ENCODE data around the gene ATP5MC2. TPM values are rescaled to one million over a fixed set of nuclear protein-coding genes. Genes with fewer than 3 reads are reported as not detected.
A peak's percentile ranks its signal among the peaks of the same experiment; 100 is the strongest.

ATP5MC2 gene
- total RNA-seq, 2 donors from 2014 or later = 278 to 324 TPM

DNA sequence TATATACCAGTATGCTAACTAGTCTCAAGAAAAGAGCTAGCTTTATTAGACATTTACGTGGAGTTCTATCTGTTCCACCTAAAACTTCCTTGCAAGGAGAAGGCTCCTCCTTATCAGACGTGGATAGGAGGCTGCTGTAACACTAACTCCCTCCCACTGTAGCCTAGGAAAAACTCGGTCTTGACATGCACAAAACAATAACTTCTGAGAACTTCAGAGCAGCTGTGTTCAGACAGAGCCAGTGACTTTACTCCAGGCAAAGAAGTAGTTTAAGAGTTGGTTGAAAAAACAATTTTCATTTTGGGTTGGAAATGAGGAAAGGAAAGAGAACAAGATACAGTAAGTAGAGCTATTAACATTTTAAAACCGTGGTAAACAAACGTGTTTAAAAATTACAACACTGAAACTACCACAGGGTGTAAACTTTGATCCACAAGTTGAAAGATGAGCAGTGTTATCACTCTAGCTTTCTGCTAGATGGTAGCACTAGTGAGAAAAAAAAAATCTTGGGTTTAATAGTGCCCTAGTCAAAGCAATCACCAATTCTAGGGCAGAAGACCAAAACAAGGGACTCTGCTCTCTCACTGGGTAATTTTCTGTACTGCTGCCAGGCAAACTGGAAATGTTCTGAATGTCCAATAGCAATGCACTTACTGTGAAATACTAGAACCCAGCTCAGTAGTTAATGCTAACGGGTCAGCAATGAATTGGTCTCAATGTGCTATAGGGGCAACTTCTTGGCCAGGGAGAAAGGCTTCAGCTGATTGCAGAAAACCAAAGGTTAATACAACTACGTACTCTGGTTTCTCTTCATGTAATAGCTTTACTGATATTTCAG is 52.1 kb downstream of the ATP5MC2 start:
- ATAC-seq (replicated peaks) = no peak
- no peaks in the 10 kb centered on the region for H3K27me3 Mint-ChIP-seq
- peaks cover 31% of the 10 kb centered on the region for H3K36me3 Mint-ChIP-seq (ENCODE audit: low read depth)
- H3K4me1 Mint-ChIP-seq = peaks cover 29% of the 10 kb centered on the region
- H3K9me3 Mint-ChIP-seq = no peaks in the 10 kb centered on the region
- peak overlapping the region; percentile 77 for H3K27ac Mint-ChIP-seq
- peak overlapping the region; percentile 97 for H3K4me3 Mint-ChIP-seq

DNA sequence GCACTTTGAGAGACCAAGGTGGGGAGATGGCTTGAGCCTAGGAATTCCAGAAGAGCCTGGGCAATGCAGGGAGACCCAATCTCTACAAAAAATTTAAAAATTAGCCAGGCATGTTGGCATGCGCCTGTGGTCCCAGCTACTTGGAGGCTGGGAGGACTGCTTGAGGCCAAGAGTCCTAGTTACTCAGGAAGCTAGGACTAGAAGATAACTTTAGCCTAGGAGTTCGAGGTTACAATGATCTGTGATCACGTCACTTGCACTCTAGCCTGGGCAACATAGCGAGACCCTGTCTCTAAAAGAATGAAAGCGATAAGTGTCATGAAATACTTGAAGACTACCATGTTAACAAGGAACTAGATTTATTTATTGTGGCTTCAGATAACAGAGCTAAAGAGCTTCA is 53.2 kb downstream of the ATP5MC2 start:
- peaks cover 40% of the 10 kb centered on the region for H3K36me3 Mint-ChIP-seq (ENCODE audit: low read depth)
- H3K27ac Mint-ChIP-seq = no peak overlapping the region
- no peaks in the 10 kb centered on the region for H3K9me3 Mint-ChIP-seq
- H3K4me1 Mint-ChIP-seq = peaks cover 37% of the 10 kb centered on the region
- no peak overlapping the region for H3K4me3 Mint-ChIP-seq
- no peak for ATAC-seq (replicated peaks)
- no peaks in the 10 kb centered on the region for H3K27me3 Mint-ChIP-seq

DNA sequence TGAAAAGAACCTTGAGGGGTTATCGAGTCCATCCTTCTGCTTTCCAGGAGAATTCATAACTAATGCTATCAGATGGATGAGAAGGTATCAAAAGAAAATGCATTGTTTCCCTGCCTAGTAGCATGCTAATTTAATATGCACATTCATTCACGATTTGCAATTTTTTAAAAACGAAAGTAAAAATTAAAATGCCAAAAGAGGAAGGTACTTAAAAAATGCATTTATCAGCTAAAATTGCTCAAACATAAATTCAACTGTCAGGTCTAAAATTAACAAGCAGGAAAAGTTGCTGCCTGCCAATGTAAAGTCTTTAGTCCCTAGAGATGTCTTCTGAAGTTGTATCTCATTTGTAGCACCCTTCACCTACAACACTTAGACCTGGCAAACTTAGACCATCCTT is 57.6 kb downstream of the ATP5MC2 start:
- Mint-ChIP-seq H3K4me3 (peak overlapping the region; percentile 81), H3K27ac (peak overlapping the region; percentile 85), H3K36me3 (ENCODE audit: low read depth) (peaks cover 46% of the 10 kb centered on the region), H3K4me1 (peaks cover 11% of the 10 kb centered on the region), H3K27me3 (no peaks in the 10 kb centered on the region), H3K9me3 (no peaks in the 10 kb centered on the region)
- ATAC-seq (replicated peaks) = no peak

DNA sequence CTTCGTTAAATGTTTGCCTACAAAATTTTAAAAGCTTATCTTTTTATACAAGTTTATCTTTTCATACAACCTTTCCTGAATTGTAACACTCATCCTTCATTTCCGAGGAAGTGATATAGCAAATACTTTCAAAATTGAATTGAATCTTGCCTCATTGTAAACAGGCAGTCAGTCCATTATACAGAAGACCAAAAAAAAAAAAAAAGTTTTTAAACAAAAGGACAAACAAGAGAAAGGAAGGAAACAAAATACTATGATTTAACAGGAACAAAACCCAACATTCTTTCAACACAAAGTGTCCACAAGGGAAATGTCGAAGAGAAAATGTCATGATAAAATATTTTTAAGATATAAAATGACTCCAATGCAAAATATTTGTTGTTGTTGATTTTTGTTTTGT is 58.2 kb downstream of the ATP5MC2 start:
- H3K27ac Mint-ChIP-seq = peak overlapping the region; percentile 85
- no peaks in the 10 kb centered on the region for H3K9me3 Mint-ChIP-seq
- H3K27me3 Mint-ChIP-seq = no peaks in the 10 kb centered on the region
- no peak for ATAC-seq (replicated peaks)
- H3K4me1 Mint-ChIP-seq = peaks cover 11% of the 10 kb centered on the region
- H3K36me3 Mint-ChIP-seq (ENCODE audit: low read depth) = peaks cover 46% of the 10 kb centered on the region
- H3K4me3 Mint-ChIP-seq = peak overlapping the region; percentile 81

DNA sequence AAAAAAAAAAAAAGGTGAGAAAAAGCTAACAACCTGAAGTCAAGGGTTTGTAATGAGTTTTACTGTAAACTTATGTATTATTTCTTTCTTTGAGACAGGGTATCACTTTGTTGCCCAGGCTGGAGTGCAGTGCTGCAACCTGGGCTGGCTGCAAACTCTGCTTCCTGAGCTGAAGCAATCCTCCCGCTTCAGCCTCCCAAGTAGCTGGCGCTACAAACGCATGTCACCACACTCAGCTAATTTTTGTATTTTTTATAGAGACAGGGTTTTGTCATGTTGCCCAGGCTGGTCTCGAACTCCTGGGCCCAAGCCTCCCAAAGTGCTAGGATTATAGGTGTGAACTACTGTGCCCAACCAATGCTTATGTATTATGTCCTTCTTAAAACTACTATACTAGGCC is 58.9 kb downstream of the ATP5MC2 start:
- no peak overlapping the region for H3K4me3 Mint-ChIP-seq
- no peak for ATAC-seq (replicated peaks)

More for the DNA sequence above, 58.9 kb downstream of the ATP5MC2 start:
- Mint-ChIP-seq H3K27ac (no peak overlapping the region), H3K9me3 (no peaks in the 10 kb centered on the region), H3K4me1 (peaks cover 11% of the 10 kb centered on the region), H3K36me3 (ENCODE audit: low read depth) (peaks cover 45% of the 10 kb centered on the region), H3K27me3 (no peaks in the 10 kb centered on the region)

Other genes starting within 250 kb of the ATP5MC2 start
- 100 to 1,000 TPM; 193 to 216 TPM for gene PRR13, start 234.3 kb downstream of the ATP5MC2 start, total RNA-seq
- 100 to 1,000 TPM; 763 to 862 TPM for gene PCBP2, start 224.0 kb downstream of the ATP5MC2 start, total RNA-seq
- gene MAP3K12, start 176.6 kb downstream of the ATP5MC2 start, total RNA-seq = 10 to 100 TPM; 18.2 to 20.4 TPM
- gene TARBP2, start 174.8 kb downstream of the ATP5MC2 start, total RNA-seq = 10 to 100 TPM; 21.7 to 44.0 TPM
- not detected for gene NPFF, start 168.6 kb downstream of the ATP5MC2 start, total RNA-seq
- 10 to 100 TPM; 28.1 to 31.5 TPM for gene ATF7, start 49.7 kb downstream of the ATP5MC2 start, total RNA-seq
- 100 to 1,000 TPM in 1 of 2 donors, 10 to 100 TPM in 1; 29.6 to 118 TPM for gene CALCOCO1, start 51.4 kb upstream of the ATP5MC2 start, total RNA-seq
- gene CISTR, start 75.9 kb upstream of the ATP5MC2 start, total RNA-seq = not detected